Karpas-422 (cell line): ENCODE measurements around the gene NID1. TPM values are rescaled to one million over a fixed set of nuclear protein-coding genes. Genes with fewer than 3 reads are reported as not detected.
"Not testable (repeated sequence)": the region's sequence is repeated elsewhere in the genome, so short reads cannot be mapped to it uniquely, and the experiment has no call there.

Source experiments
- DNase-seq: peaks from one replicate; pipeline ENCODE4 v3.0.0-alpha.2; 2015
- H2AFZ ChIP-seq: fragments of 200-600 bp; sonication (generic); 2 replicates; pipeline ENCODE4 v1.6.1; 2014; ENCODE audit warnings: antibody characterized with exemption, low read length, mixed read lengths
- H3K27ac ChIP-seq: fragments of 200-600 bp; sonication (generic); 2 replicates; pipeline ENCODE4 v1.5.1; 2014; ENCODE audit warnings: mild to moderate bottlenecking, low read length, moderate library complexity
- H3K27me3 ChIP-seq: fragments of 200-600 bp; sonication (generic); 2 replicates; pipeline ENCODE4 v1.6.1; 2014; ENCODE audit warnings: low read length, mixed read lengths
- H3K36me3 ChIP-seq: fragments of 200-600 bp; sonication (generic); 2 replicates; pipeline ENCODE4 v1.6.1; 2014; ENCODE audit warnings: low read length, mixed read lengths; ENCODE audit not compliant: insufficient read depth
- H3K4me1 ChIP-seq: fragments of 200-600 bp; sonication (generic); 2 replicates; pipeline ENCODE4 v1.6.1; 2014; ENCODE audit warnings: mild to moderate bottlenecking, low read length, mixed read lengths
- H3K4me2 ChIP-seq: fragments of 200-600 bp; sonication (generic); 2 replicates; pipeline ENCODE4 v1.6.1; 2014; ENCODE audit warnings: low read length, low read depth, mild to moderate bottlenecking; ENCODE audit not compliant: poor library complexity, severe bottlenecking
- H3K4me3 ChIP-seq: fragments of 200-600 bp; sonication (generic); 2 replicates; pipeline ENCODE4 v1.5.1; 2014; ENCODE audit warnings: mild to moderate bottlenecking, antibody characterized with exemption, low read length, mixed read lengths
- H3K79me2 ChIP-seq: fragments of 200-600 bp; sonication (generic); 2 replicates; pipeline ENCODE4 v1.6.1; 2014; ENCODE audit warnings: mild to moderate bottlenecking, low read length, mixed read lengths
- H3K9ac ChIP-seq: fragments of 200-600 bp; sonication (generic); 2 replicates; pipeline ENCODE4 v1.6.0; 2014; ENCODE audit warnings: low read length
- H3K9me2 ChIP-seq: fragments of 200-600 bp; sonication (generic), shearing (Covaris generic); replicated peaks from 2 replicates; pipeline ENCODE4 v1.6.0; 2014; ENCODE audit warnings: mild to moderate bottlenecking, low read length, moderate library complexity; ENCODE audit not compliant: insufficient read depth
- H3K9me3 ChIP-seq: fragments of 300-700, 200-600 bp; sonication (generic); 2 replicates; pipeline ENCODE4 v1.6.1; 2014; ENCODE audit warnings: low read length, mixed read lengths
- H4K20me1 ChIP-seq: fragments of 200-600 bp; sonication (generic); 2 replicates; pipeline ENCODE4 v1.6.1; 2014; ENCODE audit warnings: mild to moderate bottlenecking, antibody characterized with exemption, low read length, low read depth; ENCODE audit not compliant: insufficient read depth
- total RNA-seq: library from RNA; depleted of rRNA; stranded (reverse); fragments of >200 nt; shearing (Covaris generic); gene quantifications from 2 replicates; pipeline ENCODE4 v1.2.3, GENCODE V29; 2014; ENCODE audit warnings: low replicate concordance

The NID1 gene
- total RNA-seq, 1 experiment from 2014 or later, result not detected

- H3K4me3 ChIP-seq, result no peak overlapping the region
These were observed 34.6 kb upstream of the NID1 start for GRCh38 chr1:236099355-236099974.

DNA sequence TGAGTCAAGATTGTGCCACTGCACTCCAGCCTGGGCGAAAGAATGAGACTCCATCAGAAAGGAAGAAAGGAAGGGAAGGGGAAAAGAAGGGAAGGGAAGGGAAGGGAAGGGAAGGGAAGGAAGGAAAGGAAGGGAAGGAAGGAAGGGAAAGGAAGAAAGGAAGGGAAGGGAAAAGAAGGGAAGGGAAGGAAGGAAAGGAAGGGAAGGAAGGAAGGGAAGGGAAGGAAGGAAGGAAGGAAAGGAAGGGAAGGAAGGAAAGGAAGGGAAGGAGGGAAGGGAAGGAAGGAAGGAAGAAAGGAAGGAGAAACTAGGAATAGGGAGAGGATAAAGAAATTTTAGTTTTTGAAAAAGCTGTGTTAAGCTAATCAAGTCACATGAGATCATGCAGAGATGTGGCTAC is 33.4 kb upstream of the NID1 start:
- peaks cover 2% of the 10 kb centered on the region; the same call in 1 of the 2 replicates for H3K27me3 ChIP-seq
- DNase-seq, result no peak
- no peaks in the 10 kb centered on the region for H4K20me1 ChIP-seq
- no peak overlapping the region for H3K9ac ChIP-seq
- peaks cover 5% of the 10 kb centered on the region; the same call in 1 of the 2 replicates for H3K9me3 ChIP-seq
- H3K4me1 ChIP-seq, result no peaks in the 10 kb centered on the region
- H3K79me2 ChIP-seq, result no peaks in the 10 kb centered on the region
- H3K4me3 ChIP-seq, result no peak overlapping the region
- no peaks in the 10 kb centered on the region for H3K9me2 ChIP-seq
- H3K36me3 ChIP-seq, result no peaks in the 10 kb centered on the region
- H3K27ac ChIP-seq, result no peak overlapping the region
- H3K4me2 ChIP-seq, result no peak overlapping the region
- no peak overlapping the region for H2AFZ ChIP-seq

More at GRCh38 chr1:236099355-236099974, 34.6 kb upstream of the NID1 start:
- H3K27me3 ChIP-seq, result peaks cover 2% of the 10 kb centered on the region; the same call in 1 of the 2 replicates
- no peak overlapping the region for H3K27ac ChIP-seq
- no peaks in the 10 kb centered on the region for H3K36me3 ChIP-seq
- H3K9me3 ChIP-seq, result peaks cover 5% of the 10 kb centered on the region; the same call in 1 of the 2 replicates
- H3K4me1 ChIP-seq, result no peaks in the 10 kb centered on the region
- H3K9ac ChIP-seq, result no peak overlapping the region
- no peak for DNase-seq
- no peaks in the 10 kb centered on the region for H3K9me2 ChIP-seq
- no peaks in the 10 kb centered on the region for H4K20me1 ChIP-seq
- H3K4me2 ChIP-seq, result no peak overlapping the region
- H3K79me2 ChIP-seq, result no peaks in the 10 kb centered on the region
- H2AFZ ChIP-seq, result no peak overlapping the region

- H3K27ac ChIP-seq, H4K20me1 ChIP-seq, H3K9me3 ChIP-seq, H3K79me2 ChIP-seq, H3K9me2 ChIP-seq, H3K36me3 ChIP-seq, H3K4me2 ChIP-seq, DNase-seq, H3K4me1 ChIP-seq, H2AFZ ChIP-seq, H3K27me3 ChIP-seq, H3K4me3 ChIP-seq, H3K9ac ChIP-seq: not testable (repeated sequence)
These were observed 32.0 kb upstream of the NID1 start for GRCh38 chr1:236096660-236097482.

- Histone ChIP-seq H3K4me3 (no peak overlapping the region), H3K4me1 (no peaks in the 10 kb centered on the region), H2AFZ (no peak overlapping the region), H3K79me2 (no peaks in the 10 kb centered on the region), H3K4me2 (no peak overlapping the region), H4K20me1 (no peaks in the 10 kb centered on the region), H3K27ac (no peak overlapping the region), H3K9me3 (peaks cover 5% of the 10 kb centered on the region; the same call in 1 of the 2 replicates), H3K9me2 (no peaks in the 10 kb centered on the region), H3K36me3 (no peaks in the 10 kb centered on the region), H3K27me3 (peaks cover 2% of the 10 kb centered on the region; the same call in 1 of the 2 replicates), H3K9ac (no peak overlapping the region)
- DNase-seq, result no peak
These were observed 31.0 kb upstream of the NID1 start for GRCh38 chr1:236095705-236096520.

- H2AFZ ChIP-seq, result no peak overlapping the region
- no peaks in the 10 kb centered on the region for H4K20me1 ChIP-seq
- no peak overlapping the region for H3K27ac ChIP-seq
- no peaks in the 10 kb centered on the region for H3K79me2 ChIP-seq
- no peaks in the 10 kb centered on the region for H3K9me2 ChIP-seq
- H3K27me3 ChIP-seq, result no peaks in the 10 kb centered on the region; the same call in 1 of the 2 replicates
- no peak overlapping the region for H3K4me2 ChIP-seq
- H3K9me3 ChIP-seq, result peaks cover 5% of the 10 kb centered on the region; the same call in 1 of the 2 replicates
- H3K4me1 ChIP-seq, result no peaks in the 10 kb centered on the region
- DNase-seq, result no peak
- H3K4me3 ChIP-seq, result no peak overlapping the region
- H3K9ac ChIP-seq, result no peak overlapping the region
- no peaks in the 10 kb centered on the region for H3K36me3 ChIP-seq
These were observed 28.0 kb upstream of the NID1 start for GRCh38 chr1:236092899-236093298.

GRCh38 chr1:236091933-236092318 is 27.0 kb upstream of the NID1 start:
- no peak overlapping the region for H2AFZ ChIP-seq
- no peak overlapping the region for H3K4me2 ChIP-seq
- no peak overlapping the region for H3K27ac ChIP-seq
- peaks cover 5% of the 10 kb centered on the region; the same call in 1 of the 2 replicates for H3K9me3 ChIP-seq
- H3K27me3 ChIP-seq, result no peaks in the 10 kb centered on the region
- no peak overlapping the region for H3K9ac ChIP-seq
- no peaks in the 10 kb centered on the region for H4K20me1 ChIP-seq
- H3K4me1 ChIP-seq, result no peaks in the 10 kb centered on the region
- no peaks in the 10 kb centered on the region for H3K36me3 ChIP-seq
- no peaks in the 10 kb centered on the region for H3K79me2 ChIP-seq
- H3K9me2 ChIP-seq, result no peaks in the 10 kb centered on the region
- DNase-seq, result no peak
- no peak overlapping the region for H3K4me3 ChIP-seq

DNA sequence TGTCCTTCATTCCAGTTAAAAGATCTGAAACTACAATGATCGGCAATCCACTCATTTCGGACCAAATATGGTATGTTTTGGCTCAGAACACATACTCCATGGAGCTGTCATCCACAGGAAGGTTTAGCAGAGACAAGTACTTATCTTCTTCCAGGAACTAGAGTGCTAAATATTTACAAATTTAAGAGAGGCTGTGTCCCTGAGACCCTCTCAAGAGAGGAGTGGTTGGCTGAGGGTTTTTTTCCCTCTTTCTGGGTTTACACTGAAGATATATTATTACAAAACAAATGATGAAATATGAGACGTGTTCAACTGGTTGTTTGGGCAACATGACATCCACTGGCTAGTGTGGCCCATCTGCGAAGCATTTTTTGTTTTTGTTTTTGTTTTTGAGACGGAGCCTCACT is 25.9 kb upstream of the NID1 start:
- no peak overlapping the region for H3K27ac ChIP-seq

More for the DNA sequence above, 25.9 kb upstream of the NID1 start:
- Histone ChIP-seq H3K9ac (no peak overlapping the region), H3K9me2 (no peaks in the 10 kb centered on the region), H3K9me3 (no peaks in the 10 kb centered on the region), H3K36me3 (no peaks in the 10 kb centered on the region), H3K27me3 (no peaks in the 10 kb centered on the region), H4K20me1 (no peaks in the 10 kb centered on the region), H2AFZ (no peak overlapping the region), H3K4me3 (no peak overlapping the region), H3K4me1 (no peaks in the 10 kb centered on the region), H3K79me2 (no peaks in the 10 kb centered on the region), H3K4me2 (no peak overlapping the region)
- DNase-seq, result no peak
